Keratinocyte (primary cell): Measurements from ENCODE around the gene PKNOX2. TPM values are rescaled to one million over a fixed set of nuclear protein-coding genes. Genes with fewer than 3 reads are reported as not detected.

ENCODE experiments used
- DNase-seq: peaks from one replicate; pipeline ENCODE4 v3.0.0-alpha.2; 2011; ENCODE audit warnings: low read depth, missing footprints, low spot score
- FAIRE-seq: peaks from 2 replicates; lab custom pipeline; 2011; peaks lifted over from hg19 to GRCh38; lab: Jason Lieb, UNC
- H2AFZ ChIP-seq: 2 replicates; pipeline ENCODE4 v1.6.0; 2012; ENCODE audit warnings: low read length, control low read depth, inconsistent platforms; ENCODE audit not compliant: control insufficient read depth
- H3K27ac ChIP-seq: 2 replicates; pipeline ENCODE4 v1.5.1; 2011; ENCODE audit warnings: low read length; ENCODE audit not compliant: control insufficient read depth, insufficient read depth
- H3K27me3 ChIP-seq: 3 replicates; pipeline ENCODE4 v1.6.0; 2011; ENCODE audit warnings: low read length; ENCODE audit not compliant: control insufficient read depth, insufficient read depth; ENCODE audit errors: extremely low read depth
- H3K36me3 ChIP-seq, 2 experiments: 2 replicates in 1 of 2; 3 replicates in 1 of 2; pipeline ENCODE4 v1.5.1; 2011; ENCODE audit warnings: low read length in 2 of 2, mild to moderate bottlenecking in 1 of 2; ENCODE audit not compliant: control insufficient read depth in 2 of 2, insufficient read depth in 2 of 2; ENCODE audit errors: extremely low read depth in 1 of 2
- H3K4me1 ChIP-seq: 3 replicates; pipeline ENCODE4 v1.5.1; 2011; ENCODE audit warnings: low read length; ENCODE audit not compliant: control insufficient read depth, insufficient read depth; ENCODE audit errors: extremely low read depth
- H3K4me2 ChIP-seq: 3 replicates; pipeline ENCODE4 v1.6.0; 2011; ENCODE audit warnings: low read depth, low read length; ENCODE audit not compliant: control insufficient read depth, insufficient read depth; ENCODE audit errors: extremely low read depth
- H3K4me3 ChIP-seq, 3 experiments: fragments of 200-600 bp in 1 of 3; sonication (generic) in 1 of 3; 2 replicates in 2 of 3; 3 replicates in 1 of 3; pipeline ENCODE4 v1.5.1; 2011 to 2016; ENCODE audit warnings: low read length in 3 of 3, mild to moderate bottlenecking in 3 of 3, control low read depth in 2 of 3, inconsistent platforms in 1 of 3, low read depth in 1 of 3, mixed read lengths in 1 of 3, mixed run types in 1 of 3, moderate library complexity in 1 of 3; ENCODE audit not compliant: control insufficient read depth in 2 of 3, insufficient read depth in 2 of 3; ENCODE audit errors: extremely low read depth in 1 of 3
- H3K79me2 ChIP-seq: 2 replicates; pipeline ENCODE4 v1.6.0; 2012; ENCODE audit warnings: low read length; ENCODE audit not compliant: control insufficient read depth, insufficient read depth
- H3K9ac ChIP-seq: 3 replicates; pipeline ENCODE4 v1.6.0; 2011; ENCODE audit warnings: low read length; ENCODE audit not compliant: control insufficient read depth, insufficient read depth; ENCODE audit errors: extremely low read depth
- H3K9me1 ChIP-seq: 3 replicates; pipeline ENCODE4 v1.6.0; 2011; ENCODE audit warnings: low read length; ENCODE audit not compliant: control insufficient read depth, insufficient read depth; ENCODE audit errors: extremely low read depth
- H3K9me3 ChIP-seq: 2 replicates; pipeline ENCODE4 v1.5.1; 2012; ENCODE audit warnings: low read depth, low read length; ENCODE audit not compliant: control insufficient read depth
- H4K20me1 ChIP-seq: 3 replicates; pipeline ENCODE4 v1.6.0; 2011; ENCODE audit warnings: low read length; ENCODE audit not compliant: control insufficient read depth, insufficient read depth; ENCODE audit errors: extremely low read depth
- CTCF ChIP-seq, 3 experiments: IDR thresholded peaks in 1 of 3; conservative IDR thresholded peaks in 1 of 3; optimal IDR thresholded peaks in 1 of 3; 2 replicates in 2 of 3; 3 replicates in 1 of 3; pipeline versions ENCODE3 to v1.5.1; 2011; ENCODE audit warnings: low read length in 3 of 3, mild to moderate bottlenecking in 3 of 3, moderate library complexity in 2 of 3, control low read depth in 1 of 3, inconsistent platforms in 1 of 3; ENCODE audit not compliant: insufficient read depth in 2 of 3; ENCODE audit errors: extremely low read depth in 1 of 3
- EZH2 ChIP-seq: IDR thresholded peaks from one replicate; pipeline ENCODE4 v1.6.1; 2012; ENCODE audit warnings: inconsistent platforms, mild to moderate bottlenecking, low read length, moderate library complexity
- dilution Hi-C: fragments of 300-500 bp; cut with MboI; formaldehyde crosslinking; loops from one replicate; pipeline ENCODE4 v1.7.0; 2020; ENCODE audit warnings: low sequenced_read_pairs; ENCODE audit not compliant: extremely low pct_ligation_motif_present
- polyA plus RNA-seq, 5 experiments: library from polyadenylated mRNA; depleted of rRNA in 3 of 5; stranded (reverse) in 3 of 5; stranded (forward) in 1 of 5; unstranded in 1 of 5; fragments of >200 nt; gene quantifications; 1 replicate in 1 of 5; 2 replicates in 3 of 5; 3 replicates in 1 of 5; pipeline versions ENCODE4 v1.2.1 to v1.2.3, GENCODE V29; 2011 to 2012; ENCODE audit warnings: missing spikeins in 2 of 5, low read depth in 1 of 5, low replicate concordance in 1 of 5

Gene PKNOX2
- polyA plus RNA-seq, 1 donor (not counting 4 experiments of a cell fraction or from before 2014, with no cell fraction given): 0.05 TPM

- Histone ChIP-seq H3K4me3 (no peak overlapping the region), H3K27me3 (peaks cover 11% of the 10 kb centered on the region), H3K4me1 (no peaks in the 10 kb centered on the region), H3K9ac (no peak overlapping the region), H3K36me3 (no peaks in the 10 kb centered on the region), H2AFZ (no peak overlapping the region), H3K27ac (no peak overlapping the region), H3K4me2 (no peak overlapping the region), H4K20me1 (no peaks in the 10 kb centered on the region), H3K79me2 (no peaks in the 10 kb centered on the region), H3K9me3 (no peaks in the 10 kb centered on the region), H3K9me1 (no peaks in the 10 kb centered on the region)
- TF ChIP-seq EZH2 (no peak), CTCF (optimal IDR thresholded peaks at IDR 0.05 in 1 of 3, IDR thresholded peaks at IDR 0.05 in 1 of 3, conservative IDR thresholded peaks at IDR 0.05 in 1 of 3; ENCODE audit: extremely low read depth in 1 of 3, insufficient read depth in 2 of 3, low read length in 3 of 3) (no peak)
- no peak for FAIRE-seq
- DNase-seq: no peak
- dilution Hi-C loops: no loop called here
These were observed 7.4 kb downstream of the PKNOX2 start for GRCh38 chr11:125171974-125172373.

- Histone ChIP-seq H3K9ac (no peak overlapping the region), H2AFZ (no peak overlapping the region), H3K27ac (no peak overlapping the region), H3K9me3 (no peaks in the 10 kb centered on the region), H3K4me3 (no peak overlapping the region), H3K9me1 (no peaks in the 10 kb centered on the region), H3K36me3 (no peaks in the 10 kb centered on the region), H4K20me1 (no peaks in the 10 kb centered on the region), H3K4me2 (no peak overlapping the region), H3K27me3 (peaks cover 18% of the 10 kb centered on the region), H3K79me2 (no peaks in the 10 kb centered on the region), H3K4me1 (no peaks in the 10 kb centered on the region)
- TF ChIP-seq EZH2 (no peak), CTCF (optimal IDR thresholded peaks at IDR 0.05 in 1 of 3, IDR thresholded peaks at IDR 0.05 in 1 of 3, conservative IDR thresholded peaks at IDR 0.05 in 1 of 3; ENCODE audit: extremely low read depth in 1 of 3, insufficient read depth in 2 of 3, low read length in 3 of 3) (no peak)
- FAIRE-seq: no peak
- dilution Hi-C loops: no loop called here
- no peak for DNase-seq
These were observed 8.5 kb downstream of the PKNOX2 start for GRCh38 chr11:125173027-125173426.
